Prostate gland (tissue), 2 donors: ENCODE data around the gene EEF1A2. TPM values are rescaled to one million over a fixed set of nuclear protein-coding genes. Genes with fewer than 3 reads are reported as not detected.
"Not testable (repeated sequence)": the region's sequence is repeated elsewhere in the genome, so short reads cannot be mapped to it uniquely, and the experiment has no call there.

Source experiments
- DNase-seq: peaks from one replicate; pipeline ENCODE4 v3.0.0-alpha.2; 2019; ENCODE audit warnings: low spot score
- H3K27ac ChIP-seq, 2 donors: fragments of 200-600 bp; sonication (generic); 2 replicates each; pipeline ENCODE4 v1.5.1; 2017 to 2019
- H3K27me3 ChIP-seq: fragments of 200-600 bp; sonication (generic); replicated peaks from 2 replicates; pipeline ENCODE4 v1.5.1; 2019; ENCODE audit not compliant: insufficient read depth
- H3K36me3 ChIP-seq, 2 donors: fragments of 200-600 bp; sonication (generic); 1 replicate in 1 of 2; 2 replicates in 1 of 2; pipeline versions ENCODE4 v1.5.1 to v1.8.1; 2017 to 2019
- H3K4me1 ChIP-seq: fragments of 200-600 bp; sonication (generic); replicated peaks from 2 replicates; pipeline ENCODE4 v1.5.1; 2019
- H3K4me3 ChIP-seq, 2 donors: fragments of 200-600 bp; sonication (generic); 2 replicates each; pipeline ENCODE4 v1.5.1; 2017 to 2019
- H3K9me3 ChIP-seq: fragments of 200-600 bp; sonication (generic); 2 replicates; pipeline ENCODE4 v1.5.1; 2017
- CTCF ChIP-seq, 4 experiments: fragments of 200-600 bp in 2 of 4; fragments of 450-650 bp in 2 of 4; sonication (generic) in 2 of 4; IDR thresholded peaks; 1 replicate in 3 of 4; 2 replicates in 1 of 4; pipeline ENCODE4 v1.5.1; 2016 to 2019; ENCODE audit warnings: antibody characterized with exemption in 4 of 4, mild to moderate bottlenecking in 2 of 4, moderate library complexity in 2 of 4
- POLR2A ChIP-seq: fragments of 450-650 bp; IDR thresholded peaks from one replicate; pipeline ENCODE4 v1.6.1; 2016; ENCODE audit warnings: antibody characterized with exemption, mild to moderate bottlenecking
- POLR2AphosphoS5 ChIP-seq: sonication (generic); formaldehyde crosslinking; IDR thresholded peaks from one replicate; pipeline ENCODE4 v1.6.1; 2017; ENCODE audit warnings: antibody characterized with exemption
- whole genome bisulfite sequencing: methylation state at CpG from one replicate; pipeline ENCODE4 v1.1.5; 2018; 5-methylcytosine and 5-hydroxymethylcytosine counted together
- intact Hi-C: fragments of 100-400 bp; cut with DNase I; formaldehyde crosslinking; loops from one replicate; pipeline ENCODE4 v1.14.2; 2022
- total RNA-seq, 2 donors: library from RNA; depleted of rRNA; stranded (reverse); fragments of >200 nt; gene quantifications; one replicate each; pipeline ENCODE4 v1.1.0, GENCODE V29; 2016

EEF1A2 gene
- total RNA-seq, 2 donors from 2014 or later: 13.4 to 20.9 TPM

- intact Hi-C loops: no loop called here
- Histone ChIP-seq H3K9me3 (no peaks in the 10 kb centered on the region), H3K36me3 (no peaks in the 10 kb centered on the region), H3K4me3 (no peak overlapping the region), H3K4me1 (no peaks in the 10 kb centered on the region), H3K27me3 (peaks cover 10% of the 10 kb centered on the region), H3K27ac (no peak overlapping the region)
- no peak for DNase-seq
- 46% methylated on average over 12 of the region's 12 CpGs for WGBS
- no peak for TF ChIP-seq POLR2A
- TF ChIP-seq CTCF (IDR thresholded peaks at IDR 0.05): no peak
- TF ChIP-seq POLR2AphosphoS5: no peak
Measured at GRCh38 chr20:63481503-63481902, 17.4 kb downstream of the EEF1A2 start.

GRCh38 chr20:63479695-63480419 is 19.0 kb downstream of the EEF1A2 start:
- H3K36me3 ChIP-seq, intact Hi-C loops, DNase-seq, H3K27ac ChIP-seq, H3K9me3 ChIP-seq, H3K4me3 ChIP-seq, H3K4me1 ChIP-seq: not testable (repeated sequence)
- H3K27me3 ChIP-seq: peaks cover 13% of the 10 kb centered on the region
- 43% methylated on average over 32 of the region's 32 CpGs for WGBS

GRCh38 chr20:63478346-63479302 is 20.3 kb downstream of the EEF1A2 start:
- no peaks in the 10 kb centered on the region for H3K4me1 ChIP-seq
- no peak overlapping the region for H3K4me3 ChIP-seq
- H3K36me3 ChIP-seq: no peaks in the 10 kb centered on the region
- no peaks in the 10 kb centered on the region for H3K9me3 ChIP-seq
- TF ChIP-seq POLR2A: no peak
- no peak for TF ChIP-seq CTCF (IDR thresholded peaks at IDR 0.05)
- no peak for TF ChIP-seq POLR2AphosphoS5
- intact Hi-C loops: no loop called here
- peaks cover 21% of the 10 kb centered on the region for H3K27me3 ChIP-seq
- DNase-seq: no peak
- H3K27ac ChIP-seq: no peak overlapping the region
- WGBS: 86% methylated on average over 31 of the region's 34 CpGs

- intact Hi-C loops: no loop called here
- peaks cover 28% of the 10 kb centered on the region for H3K27me3 ChIP-seq
- no peak overlapping the region for H3K4me3 ChIP-seq
- 57% methylated on average over 16 of the region's 17 CpGs for WGBS
- no peaks in the 10 kb centered on the region for H3K9me3 ChIP-seq
- no peak overlapping the region for H3K27ac ChIP-seq
- DNase-seq: no peak
- H3K4me1 ChIP-seq: no peaks in the 10 kb centered on the region
- no peaks in the 10 kb centered on the region for H3K36me3 ChIP-seq
- TF ChIP-seq POLR2AphosphoS5 (no peak), POLR2A (no peak), CTCF (IDR thresholded peaks at IDR 0.05) (no peak)
Measured at GRCh38 chr20:63477944-63478343, 20.9 kb downstream of the EEF1A2 start.

GRCh38 chr20:63477061-63477616 is 21.7 kb downstream of the EEF1A2 start:
- Histone ChIP-seq H3K4me1 (no peaks in the 10 kb centered on the region), H3K4me3 (no peak overlapping the region), H3K27ac (no peak overlapping the region), H3K36me3 (no peaks in the 10 kb centered on the region), H3K27me3 (peaks cover 29% of the 10 kb centered on the region), H3K9me3 (no peaks in the 10 kb centered on the region)
- WGBS: 41% methylated on average over 21 of the region's 21 CpGs
- intact Hi-C loops: no loop called here
- TF ChIP-seq CTCF (IDR thresholded peaks at IDR 0.05) (no peak), POLR2AphosphoS5 (no peak), POLR2A (no peak)
- no peak for DNase-seq
